K562 (cell line): Measurements from ENCODE around the gene MOCOS. TPM values are rescaled to one million over a fixed set of nuclear protein-coding genes. Genes with fewer than 3 reads are reported as not detected.

ENCODE experiments used
- ATAC-seq: fragments of 200-7000 bp; cut with Tn5 transposase; 3 replicates; pipeline ENCODE4 v1.9.1; 2020; ENCODE audit warnings: moderate library complexity
- BruUV-seq: library from RNA; stranded (reverse); fragments of 400-500 nt; replicated peaks from 2 replicates; lab custom pipeline; 2021; lab: Mats Ljungman, UMichigan
- CTCF ChIA-PET: fragments of 300-600 bp; formaldehyde crosslinking; extraction: SDS; loops from one replicate; lab custom pipeline; 2021; ENCODE audit warnings: low intra/inter-chr PET ratio; lab: Yijun Ruan, JAX
- POLR2A ChIA-PET: fragments of 300-600, 350-650 bp; sonication (Branson Sonifier 250); formaldehyde crosslinking; extraction: SDS; loops from one replicate; lab custom pipeline; 2021; ENCODE audit warnings: antibody characterized with exemption, inconsistent platforms; lab: Yijun Ruan, JAX
- DNase-seq, 4 experiments: peaks; one replicate each; pipeline versions ENCODE4 v3.0.0 to v3.0.0-alpha.2; 2011 to 2018; ENCODE audit warnings: low spot score in 3 of 4, mixed read lengths in 3 of 4; ENCODE audit errors: extremely low read depth in 1 of 4
- FAIRE-seq: peaks from 2 replicates; lab custom pipeline; 2011; peaks lifted over from hg19 to GRCh38; lab: Jason Lieb, UNC
- H2AFZ ChIP-seq: 2 replicates; pipeline ENCODE4 v1.6.0; 2011; ENCODE audit warnings: low read depth, low read length, control low read depth, inconsistent platforms
- H3K27ac ChIP-seq: fragments of 200-600 bp; 3 replicates; pipeline ENCODE4 v1.8.0; 2011; ENCODE audit warnings: low read depth, mild to moderate bottlenecking, control low read depth, inconsistent platforms, low read length, moderate library complexity, mixed read lengths; ENCODE audit errors: extremely low read depth
- H3K27me3 ChIP-seq, 2 experiments: fragments of 300-600 bp in 1 of 2; 2 replicates in 1 of 2; 3 replicates in 1 of 2; pipeline versions ENCODE4 v1.6.0 to v1.8.0; 2011; ENCODE audit warnings: inconsistent platforms in 2 of 2, low read length in 2 of 2, mild to moderate bottlenecking in 1 of 2, mixed read lengths in 1 of 2, moderate library complexity in 1 of 2; ENCODE audit not compliant: control insufficient read depth in 2 of 2, insufficient read depth in 2 of 2
- H3K36me3 ChIP-seq: fragments of 300-600 bp; 3 replicates; pipeline ENCODE4 v1.8.0; 2011; ENCODE audit warnings: mild to moderate bottlenecking, low read length, inconsistent platforms; ENCODE audit not compliant: control insufficient read depth, insufficient read depth
- H3K4me1 ChIP-seq, 2 experiments: fragments of 200-600 bp in 1 of 2; replicated peaks in 1 of 2; 2 replicates in 1 of 2; 3 replicates in 1 of 2; pipeline versions ENCODE4 v1.5.1 to v1.8.0; 2011; ENCODE audit warnings: inconsistent platforms in 2 of 2, low read length in 2 of 2, mild to moderate bottlenecking in 1 of 2, mixed read lengths in 1 of 2, moderate library complexity in 1 of 2; ENCODE audit not compliant: control insufficient read depth in 2 of 2, insufficient read depth in 2 of 2
- H3K4me2 ChIP-seq: 2 replicates; pipeline ENCODE4 v1.6.1; 2011; ENCODE audit warnings: low read length, control low read depth, inconsistent platforms, mixed read lengths; ENCODE audit not compliant: insufficient read depth
- H3K4me3 ChIP-seq: fragments of 200-600 bp; sonication (generic), shearing (Covaris generic); 2 replicates; pipeline ENCODE4 v1.5.1; 2016; ENCODE audit warnings: control low read depth, inconsistent platforms
- H3K79me2 ChIP-seq: fragments of 200-600 bp; 3 replicates; pipeline ENCODE4 v1.8.0; 2011; ENCODE audit warnings: low read length, inconsistent platforms; ENCODE audit not compliant: control insufficient read depth, insufficient read depth
- H3K9ac ChIP-seq, 2 experiments: 2 replicates each; pipeline versions ENCODE4 v1.6.0 to v1.6.1; 2011; ENCODE audit warnings: low read depth in 2 of 2, low read length in 2 of 2, control low read depth in 1 of 2, inconsistent platforms in 1 of 2, mild to moderate bottlenecking in 1 of 2, mixed read lengths in 1 of 2; ENCODE audit not compliant: insufficient read depth in 1 of 2
- H3K9me1 ChIP-seq: one replicate; pipeline ENCODE4 v1.6.0; 2011; ENCODE audit warnings: inconsistent platforms, mild to moderate bottlenecking, low read length, moderate library complexity; ENCODE audit not compliant: control insufficient read depth, insufficient read depth
- H3K9me3 ChIP-seq: replicated peaks from 2 replicates; pipeline ENCODE4 v1.5.1; 2011; ENCODE audit warnings: low read depth, low read length, inconsistent platforms; ENCODE audit not compliant: control insufficient read depth, insufficient read depth
- H4K20me1 ChIP-seq: replicated peaks from 2 replicates; pipeline ENCODE4 v1.6.1; 2011; ENCODE audit warnings: low read length, inconsistent platforms, mixed read lengths; ENCODE audit not compliant: control insufficient read depth, insufficient read depth
- AFF1 ChIP-seq, 2 experiments: fragments of 450-650 bp; IDR thresholded peaks; 2 replicates each; pipeline ENCODE4 v1.6.1; 2018; ENCODE audit warnings: mild to moderate bottlenecking in 2 of 2, low read depth in 1 of 2; ENCODE audit not compliant: partially characterized antibody in 2 of 2
- DIDO1 ChIP-seq: fragments of 450-650 bp; IDR thresholded peaks from 2 replicates; pipeline ENCODE4 v1.6.1; 2016; ENCODE audit warnings: low read depth, missing biosample characterization, missing genetic modification characterization
- ESRRB ChIP-seq: fragments of 250-450 bp; sonication (Bioruptor Pico); IDR thresholded peaks from 2 replicates; pipeline ENCODE4 v1.5.0; 2020; ENCODE audit warnings: mild to moderate bottlenecking, moderate library complexity, borderline replicate concordance
- RFX1 ChIP-seq: fragments of 450-650 bp; IDR thresholded peaks from 2 replicates; pipeline ENCODE4 v1.6.1; 2016; ENCODE audit warnings: mild to moderate bottlenecking, moderate library complexity
- SP2 ChIP-seq: IDR thresholded peaks from 2 replicates; pipeline ENCODE4 v1.6.1; 2011; ENCODE audit warnings: mild to moderate bottlenecking, low read depth, low read length, moderate library complexity; ENCODE audit not compliant: poor library complexity, severe bottlenecking; ENCODE audit errors: extremely low read depth
- U2AF1 ChIP-seq: fragments of 200-400 bp; formaldehyde crosslinking; optimal IDR thresholded peaks from 2 replicates; pipeline ENCODE3; 2017; ENCODE audit warnings: mild to moderate bottlenecking, low read depth, low read length, moderate library complexity
- ZNF586 ChIP-seq: fragments of 450-650 bp; formaldehyde crosslinking; conservative IDR thresholded peaks from 2 replicates; pipeline ENCODE4 v1.4.0; 2020; ENCODE audit warnings: mild to moderate bottlenecking, moderate library complexity
- ZNF766 ChIP-seq: fragments of 200-800 bp; sonication (Bioruptor generic); conservative IDR thresholded peaks from 2 replicates; pipeline ENCODE4 v1.6.1; 2016; ENCODE audit warnings: missing genetic modification characterization, missing compliant biosample characterization
- ZNF780A ChIP-seq: fragments of 250-450 bp; sonication (Bioruptor Pico); IDR thresholded peaks from 2 replicates; pipeline ENCODE4 v1.5.0; 2021; ENCODE audit warnings: mild to moderate bottlenecking
- ZSCAN32 ChIP-seq: fragments of 450-650 bp; formaldehyde crosslinking; IDR thresholded peaks from 2 replicates; pipeline ENCODE4 v1.4.0; 2020; ENCODE audit warnings: mild to moderate bottlenecking, moderate library complexity
- WGBS: fragments of 100-300 bp; shearing (Covaris generic); methylation state at CpG from one replicate; pipeline ENCODE4 v1.1.6; 2016; ENCODE audit warnings: low coverage, mixed read lengths; ENCODE audit not compliant: insufficient coverage; ENCODE audit errors: missing lambda C conversion rate; 5-methylcytosine and 5-hydroxymethylcytosine counted together
- in situ Hi-C: fragments of 300-500 bp; cut with MboI; formaldehyde crosslinking; loops from 4 replicates; pipeline ENCODE4 v1.15.0; 2018; ENCODE audit warnings: inconsistent platforms, mixed read lengths
- intact Hi-C: fragments of 100-400 bp; cut with micrococcal nuclease; formaldehyde crosslinking; loops from 2 replicates; pipeline ENCODE4 v1.14.2; 2022
- polyA plus RNA-seq, 8 experiments: library from polyadenylated mRNA; depleted of rRNA in 4 of 8; stranded (reverse) in 5 of 8; unstranded in 3 of 8; fragments of >200 nt; fragmentation: Nextera tagmentation in 2 of 8; fragmentation: Illumina TruSeq in 1 of 8; extraction: Ambion mirVana in 2 of 8; extraction: Trizol in 1 of 8; gene quantifications; 2 replicates each; pipeline versions ENCODE4 v1.2.1 to v1.2.3, GENCODE V29; 2011 to 2014; ENCODE audit warnings: inconsistent platforms in 1 of 8, missing spikeins in 1 of 8
- total RNA-seq, 7 experiments: library from RNA; depleted of rRNA in 6 of 7; stranded (reverse); fragments of >200 nt in 6 of 7; fragmentation: Illumina TruSeq in 2 of 7; extraction: Trizol in 2 of 7; gene quantifications; 2 replicates each; pipeline versions ENCODE4 v1.2.1 to v1.2.3, GENCODE V29; 2011 to 2021; ENCODE audit warnings: low replicate concordance in 1 of 7

MOCOS gene
- total and polyA plus RNA-seq, 9 of the 15 experiments (the other 6 are each of a cell fraction or from before 2014, with no cell fraction given) = 4.5 to 12.4 (median 9.1) TPM

- Histone ChIP-seq H3K4me2 (no peak overlapping the region), H3K9ac (no peak overlapping the region), H2AFZ (no peak overlapping the region), H3K79me2 (no peaks in the 10 kb centered on the region)
- DNase-seq = no peak
- TF ChIP-seq U2AF1 = no peak
- TF ChIP-seq ZNF586 = no peak
- TF ChIP-seq SP2 = no peak
- no peak for TF ChIP-seq RFX1
- no peak for TF ChIP-seq ZNF780A (CRISPR knock-in tag)
- TF ChIP-seq DIDO1 (tag) = no peak
- no peak for TF ChIP-seq ZSCAN32 (CRISPR knock-in tag)
- no peak for TF ChIP-seq ZNF766 (CRISPR knock-in tag)
- TF ChIP-seq AFF1 (IDR thresholded peaks at IDR 0.05; ENCODE audit: low read depth in 1 of 2, partially characterized antibody in 2 of 2) = no peak
- TF ChIP-seq ESRRB = no peak
- TF ChIP-seq, all 486 proteins: peak for 0
- Histone ChIP-seq H4K20me1 (no peaks in the 10 kb centered on the region), H3K9me3 (no peaks in the 10 kb centered on the region), H3K27ac (no peak overlapping the region), H3K4me3 (no peak overlapping the region), H3K36me3 (no peaks in the 10 kb centered on the region), H3K4me1 (no peaks in the 10 kb centered on the region; a peak in 1 of 5 replicates), H3K27me3 (peaks cover 2 to 13% of the 10 kb centered on the region in 2 experiments; a peak in 2 of 5 replicates), H3K9me1 (no peaks in the 10 kb centered on the region)
- 0% methylated on average over 4 of the region's 4 CpGs for WGBS
- ChIA-PET POLR2A (no interaction called here), CTCF (no interaction called here)
- intact Hi-C loops (no loop called here), in situ Hi-C loops (no loop called here)
- no TSS peak for BruUV-seq
- ATAC-seq (no peak), FAIRE-seq (no peak)
Observed at GRCh38 chr18:36314754-36315153, 127.5 kb downstream of the MOCOS start.
